HUES64 (cell line): ENCODE measurements around the gene ADAMTS1.
"Not testable (repeated sequence)": the region's sequence is repeated elsewhere in the genome, so short reads cannot be mapped to it uniquely, and the experiment has no call there.

Experiments
- H3K27ac ChIP-seq: 2 replicates; pipeline ENCODE4 v1.7.0; 2013; ENCODE audit warnings: low read depth, low read length, inconsistent platforms
- H3K27me3 ChIP-seq: 2 replicates; pipeline ENCODE4 v1.6.1; 2013; ENCODE audit warnings: mild to moderate bottlenecking, low read length; ENCODE audit not compliant: insufficient read depth
- H3K36me3 ChIP-seq: 2 replicates; pipeline ENCODE4 v1.6.1; 2013; ENCODE audit warnings: mild to moderate bottlenecking, low read length; ENCODE audit not compliant: insufficient read depth
- H3K4me1 ChIP-seq: 2 replicates; pipeline ENCODE4 v1.6.1; 2013; ENCODE audit warnings: mild to moderate bottlenecking, low read length, moderate library complexity; ENCODE audit not compliant: insufficient read depth
- H3K4me3 ChIP-seq: 2 replicates; pipeline ENCODE4 v1.5.1; 2013; ENCODE audit warnings: mild to moderate bottlenecking, low read length, moderate library complexity
- H3K9ac ChIP-seq: 2 replicates; pipeline ENCODE4 v1.6.1; 2013; ENCODE audit warnings: mild to moderate bottlenecking, low read depth, low read length
- H3K9me3 ChIP-seq: 2 replicates; pipeline ENCODE4 v1.6.1; 2013; ENCODE audit warnings: low read depth, low read length; ENCODE audit not compliant: insufficient read depth
- WGBS: fragments of 150-250, 120-280 bp; methylation state at CpG from one replicate; pipeline ENCODE4 v1.1.7; 2013; ENCODE audit warnings: missing lambda C conversion rate; 5-methylcytosine and 5-hydroxymethylcytosine counted together

The ADAMTS1 gene

GRCh38 chr21:26856871-26857350, 11.7 kb upstream of the ADAMTS1 start:
- not testable (repeated sequence) for H3K36me3 ChIP-seq, H3K27me3 ChIP-seq, H3K9ac ChIP-seq, H3K4me3 ChIP-seq, H3K27ac ChIP-seq, H3K9me3 ChIP-seq
- 96% methylated on average over 7 of the region's 7 CpGs for WGBS
- peaks cover 12% of the 10 kb centered on the region for H3K4me1 ChIP-seq

DNA sequence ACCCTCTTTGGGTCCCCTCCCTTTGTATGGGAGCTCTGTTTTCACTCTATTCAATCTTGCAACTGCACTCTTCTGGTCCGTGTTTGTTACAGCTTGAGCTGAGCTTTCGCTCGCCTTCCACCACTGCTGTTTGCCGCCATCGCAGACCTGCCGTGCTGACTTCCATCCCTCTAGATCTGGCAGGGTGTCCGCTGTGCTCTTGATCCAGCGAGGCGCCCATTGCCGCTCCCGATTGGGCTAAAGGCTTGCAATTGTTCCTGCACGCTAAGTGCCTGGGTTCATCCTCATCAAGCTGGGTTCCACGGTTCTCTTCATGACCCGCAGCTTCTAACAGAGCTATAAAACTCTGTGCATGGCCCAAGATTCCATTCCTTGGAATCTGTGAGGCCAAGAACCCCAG, 9.5 kb upstream of the ADAMTS1 start:
- H3K9me3 ChIP-seq, H3K27ac ChIP-seq, H3K27me3 ChIP-seq, H3K4me3 ChIP-seq, H3K9ac ChIP-seq, H3K36me3 ChIP-seq: not testable (repeated sequence)
- peaks cover 22% of the 10 kb centered on the region for H3K4me1 ChIP-seq
- 96% methylated on average over 14 of the region's 14 CpGs for WGBS

GRCh38 chr21:26852423-26852822, 7.2 kb upstream of the ADAMTS1 start:
- H3K27me3 ChIP-seq = peaks cover 13% of the 10 kb centered on the region
- WGBS = 63% methylated on average over 3 of the region's 3 CpGs
- H3K4me1 ChIP-seq = peaks cover 24% of the 10 kb centered on the region
- H3K9ac ChIP-seq = no peak overlapping the region
- no peak overlapping the region for H3K4me3 ChIP-seq
- H3K27ac ChIP-seq = peak overlapping the region; percentile 15; the same call in 1 of the 2 replicates
- H3K9me3 ChIP-seq = no peaks in the 10 kb centered on the region
- H3K36me3 ChIP-seq = no peaks in the 10 kb centered on the region

DNA sequence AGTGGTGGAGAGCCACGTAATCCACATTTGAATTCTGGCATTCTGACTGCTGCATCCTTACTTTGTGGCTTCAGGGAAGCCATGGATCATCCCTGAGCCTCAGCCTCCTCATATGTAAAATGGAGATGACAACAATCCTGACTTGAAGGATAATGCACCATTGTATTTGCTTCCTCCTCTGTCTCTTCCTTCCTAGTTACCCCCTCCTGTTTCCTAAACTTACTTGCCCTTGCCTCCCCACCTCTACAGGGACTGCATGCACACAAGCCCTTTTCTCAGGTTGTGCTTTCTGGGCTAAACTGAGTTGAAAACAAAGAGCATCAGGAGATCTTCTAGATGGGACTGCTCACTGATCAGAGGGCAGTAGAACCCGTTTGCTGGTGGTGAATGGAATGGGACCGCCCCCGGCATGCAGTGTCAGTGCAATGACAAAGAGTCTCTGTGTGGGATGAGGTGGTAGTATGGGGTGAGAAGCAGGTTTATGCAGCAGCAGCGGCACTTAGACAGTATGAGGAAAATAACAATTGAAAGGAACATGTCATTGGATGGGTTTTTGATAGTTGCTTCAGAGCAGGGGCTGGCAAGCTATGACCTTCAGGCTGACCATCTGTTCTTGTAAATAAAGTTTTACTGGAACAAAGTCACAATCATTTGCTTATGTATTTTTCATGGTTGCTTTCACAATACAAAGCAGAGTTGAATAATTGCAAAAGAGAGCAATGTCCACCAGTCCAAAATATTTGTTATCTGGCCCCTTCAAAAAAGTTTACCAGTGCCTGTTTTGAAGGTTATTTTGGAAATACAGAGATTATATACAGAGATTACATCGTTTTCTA, 6.1 kb upstream of the ADAMTS1 start:
- Histone ChIP-seq H3K9me3 (no peaks in the 10 kb centered on the region), H3K36me3 (no peaks in the 10 kb centered on the region), H3K4me1 (peaks cover 30% of the 10 kb centered on the region), H3K4me3 (no peak overlapping the region), H3K9ac (no peak overlapping the region), H3K27me3 (peaks cover 23% of the 10 kb centered on the region), H3K27ac (no peak overlapping the region)
- 72% methylated on average over 5 of the region's 6 CpGs for WGBS

DNA sequence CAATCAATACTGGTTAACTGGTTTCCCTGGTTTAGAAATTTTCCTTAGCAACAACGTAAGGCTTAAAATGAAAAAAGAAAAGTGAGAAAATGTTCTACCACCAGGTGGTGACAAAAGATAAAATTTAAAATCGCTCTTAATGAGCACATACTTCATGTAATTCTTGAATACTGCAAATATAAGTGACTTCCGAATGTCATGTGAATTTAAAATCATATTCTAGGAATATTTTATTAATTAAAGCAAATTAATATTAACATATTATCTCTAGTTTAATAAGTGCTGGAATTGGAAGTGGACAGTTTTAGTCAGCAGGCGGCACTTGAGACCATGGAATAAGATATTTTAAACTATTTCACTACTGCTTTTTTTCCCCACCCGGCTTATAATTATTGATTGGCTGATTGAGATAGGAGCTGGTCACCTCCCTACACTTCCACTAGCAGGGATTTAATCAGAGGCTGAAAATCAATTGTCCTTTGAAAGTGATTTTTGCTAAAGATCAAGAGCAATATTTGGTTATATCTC, 5.0 kb upstream of the ADAMTS1 start:
- H3K9ac ChIP-seq = no peak overlapping the region
- no peaks in the 10 kb centered on the region for H3K36me3 ChIP-seq
- H3K27me3 ChIP-seq = peaks cover 26% of the 10 kb centered on the region
- peaks cover 30% of the 10 kb centered on the region for H3K4me1 ChIP-seq
- WGBS = no CpG with 5 or more reads among the region's 5 CpGs
- no peak overlapping the region for H3K4me3 ChIP-seq
- no peak overlapping the region for H3K27ac ChIP-seq
- no peaks in the 10 kb centered on the region for H3K9me3 ChIP-seq

- Histone ChIP-seq H3K9ac (no peak overlapping the region), H3K27ac (no peak overlapping the region)
- WGBS = 0% methylated on average over 1 of the region's 4 CpGs
These were observed 4.4 kb upstream of the ADAMTS1 start for GRCh38 chr21:26849428-26850115.

DNA sequence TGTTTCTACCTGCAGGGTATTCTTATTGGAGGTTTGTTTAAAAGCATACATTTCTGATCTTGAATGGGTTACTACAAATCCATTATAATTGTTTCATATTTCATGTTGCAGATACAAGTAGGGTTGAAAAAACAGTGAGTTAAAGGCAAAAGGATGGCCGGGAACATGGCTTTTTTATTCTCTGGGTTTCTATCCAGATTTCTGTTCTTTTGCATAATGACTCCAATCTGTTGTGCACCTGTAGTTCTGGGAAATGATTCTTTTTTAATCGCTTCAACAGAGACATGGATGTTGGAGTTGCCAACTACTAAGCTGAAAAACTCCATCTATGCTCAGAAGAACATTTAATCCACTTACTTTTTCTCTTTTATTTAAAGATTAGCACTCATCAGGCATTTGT, 2.7 kb upstream of the ADAMTS1 start:
- Histone ChIP-seq H3K9me3 (no peaks in the 10 kb centered on the region), H3K36me3 (no peaks in the 10 kb centered on the region), H3K4me1 (peaks cover 27% of the 10 kb centered on the region), H3K4me3 (no peak overlapping the region), H3K27me3 (peaks cover 26% of the 10 kb centered on the region), H3K27ac (no peak overlapping the region), H3K9ac (no peak overlapping the region)
- 88% methylated on average over 2 of the region's 2 CpGs for WGBS

More at GRCh38 chr21:26849428-26850115, 4.4 kb upstream of the ADAMTS1 start:
- no peaks in the 10 kb centered on the region for H3K36me3 ChIP-seq
- H3K9me3 ChIP-seq = no peaks in the 10 kb centered on the region
- no peak overlapping the region for H3K4me3 ChIP-seq
- H3K27me3 ChIP-seq = peaks cover 26% of the 10 kb centered on the region
- H3K4me1 ChIP-seq = peaks cover 30% of the 10 kb centered on the region

- peaks cover 26% of the 10 kb centered on the region for H3K27me3 ChIP-seq
- H3K27ac ChIP-seq = no peak overlapping the region
- peak overlapping the region; percentile 77; the same call in 1 of the 2 replicates for H3K9ac ChIP-seq
- peak overlapping the region; percentile 74 for H3K4me3 ChIP-seq
- no peaks in the 10 kb centered on the region for H3K9me3 ChIP-seq
- H3K36me3 ChIP-seq = peaks cover 6% of the 10 kb centered on the region
- 70% methylated on average over 13 of the region's 13 CpGs for WGBS
- peaks cover 28% of the 10 kb centered on the region for H3K4me1 ChIP-seq
These were observed 1.8 kb upstream of the ADAMTS1 start for GRCh38 chr21:26847002-26847401.

- 1% methylated on average over 46 of the region's 50 CpGs for WGBS
- Histone ChIP-seq H3K9me3 (no peaks in the 10 kb centered on the region), H3K4me3 (peak overlapping the region; percentile 74), H3K27me3 (peaks cover 26% of the 10 kb centered on the region), H3K27ac (peak overlapping the region; percentile 37; the same call in 1 of the 2 replicates), H3K36me3 (peaks cover 13% of the 10 kb centered on the region), H3K4me1 (peaks cover 22% of the 10 kb centered on the region), H3K9ac (peak overlapping the region; percentile 77)
These were observed 1.1 kb upstream of the ADAMTS1 start for GRCh38 chr21:26846036-26846931.

DNA sequence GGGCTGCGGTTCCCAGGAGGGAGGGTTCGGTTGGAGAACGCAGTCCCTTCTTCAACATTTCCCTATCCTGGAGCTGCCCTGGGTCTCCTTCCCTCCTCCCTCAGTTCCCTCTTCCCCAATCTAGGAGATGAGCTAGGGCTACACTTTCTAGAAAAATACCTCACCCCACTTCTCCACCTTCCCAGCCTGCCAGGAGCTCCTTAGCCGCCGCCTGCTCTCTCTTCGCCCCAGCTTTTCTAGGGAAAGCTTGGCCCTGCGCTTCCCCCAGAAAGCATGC, 488 bp upstream of the ADAMTS1 start:
- peak overlapping the region; percentile 77 for H3K9ac ChIP-seq
- WGBS = 0% methylated on average over 7 of the region's 7 CpGs
- no peaks in the 10 kb centered on the region for H3K9me3 ChIP-seq
- peaks cover 17% of the 10 kb centered on the region for H3K36me3 ChIP-seq
- H3K4me1 ChIP-seq = peaks cover 20% of the 10 kb centered on the region
- peaks cover 26% of the 10 kb centered on the region for H3K27me3 ChIP-seq
- H3K27ac ChIP-seq = peak overlapping the region; percentile 50; the same call in 1 of the 2 replicates
- H3K4me3 ChIP-seq = peak overlapping the region; percentile 74
